Embryonic facial prominence (tissue), 1 donor: ENCODE data around the gene MS4A15.
A peak's percentile ranks its signal among the peaks of the same experiment; 100 is the strongest.
"Not testable (repeated sequence)": the region's sequence is repeated elsewhere in the genome, so short reads cannot be mapped to it uniquely, and the experiment has no call there.

Experiments used
- DNase-seq: peaks from one replicate; pipeline ENCODE4 v3.0.0-alpha.2; 2016; ENCODE audit errors: extremely low spot score

Gene MS4A15

DNA sequence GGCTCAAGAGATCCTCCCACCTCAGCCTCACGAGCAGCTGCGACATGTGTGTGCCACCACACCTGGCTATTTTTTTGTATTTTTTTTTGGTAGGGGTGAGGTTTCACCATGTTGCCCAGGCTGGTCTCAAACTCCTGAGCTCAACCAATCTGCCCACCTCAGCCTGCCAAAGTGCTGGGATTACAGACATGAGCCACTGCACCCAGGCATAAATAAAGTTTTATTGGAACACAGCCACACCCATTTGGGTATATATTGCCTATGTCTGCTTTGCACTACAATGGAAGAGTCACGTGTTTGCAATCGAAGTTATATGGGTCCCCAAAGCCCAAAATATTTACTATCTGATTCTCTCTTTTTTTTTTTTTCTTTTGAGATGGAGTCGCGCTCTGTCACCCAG lies 1.8 kb upstream of the MS4A15 start:
- DNase-seq, result no peak

DNA sequence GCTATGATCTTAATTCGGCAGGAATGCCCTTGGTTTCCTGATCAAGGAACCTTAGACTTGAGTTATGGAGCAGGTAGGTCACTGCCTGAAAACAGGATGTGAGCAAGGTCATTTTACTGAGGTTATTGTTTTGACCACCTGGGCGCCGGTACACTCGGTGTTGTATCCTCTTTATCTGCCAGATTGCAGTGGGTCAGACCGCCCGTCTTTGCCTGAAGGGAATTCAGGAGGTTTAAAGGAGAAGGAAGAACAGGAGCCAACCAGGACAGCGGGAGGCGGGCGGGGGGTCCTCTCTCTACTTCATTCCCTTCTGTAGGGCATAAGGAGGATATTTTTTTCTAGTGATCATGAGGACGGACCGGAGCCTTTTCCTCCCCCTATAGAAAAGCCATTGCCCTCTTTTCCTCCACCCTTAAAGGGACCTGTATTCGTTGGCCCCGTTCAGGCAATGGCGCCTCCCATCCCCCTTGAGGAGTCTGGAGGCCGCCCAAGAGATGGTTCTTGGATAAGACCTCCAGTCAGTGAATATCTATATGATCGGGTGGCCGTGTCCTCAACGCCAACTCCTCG lies 649 bp downstream of the MS4A15 start:
- DNase-seq, result no peak

DNA sequence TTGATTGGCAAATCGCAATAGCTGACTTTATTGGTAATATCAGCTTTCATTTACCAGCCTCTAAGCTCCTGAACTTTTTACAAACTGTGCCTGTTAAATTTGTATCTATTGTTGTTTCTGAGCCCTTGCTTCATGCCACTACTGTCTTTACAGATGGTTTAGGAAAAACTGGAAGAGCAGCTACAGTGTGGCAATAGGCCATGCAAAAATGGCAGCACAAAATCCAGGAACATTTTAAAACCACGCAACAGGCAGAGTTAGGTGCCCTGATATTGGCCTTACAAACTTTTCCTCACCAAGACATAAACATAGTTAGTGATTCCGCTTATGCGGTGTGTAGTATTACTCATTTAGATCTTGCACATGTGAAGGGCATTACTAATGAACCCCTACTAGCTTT lies 2.0 kb downstream of the MS4A15 start:
- DNase-seq, result not testable (repeated sequence)

DNA sequence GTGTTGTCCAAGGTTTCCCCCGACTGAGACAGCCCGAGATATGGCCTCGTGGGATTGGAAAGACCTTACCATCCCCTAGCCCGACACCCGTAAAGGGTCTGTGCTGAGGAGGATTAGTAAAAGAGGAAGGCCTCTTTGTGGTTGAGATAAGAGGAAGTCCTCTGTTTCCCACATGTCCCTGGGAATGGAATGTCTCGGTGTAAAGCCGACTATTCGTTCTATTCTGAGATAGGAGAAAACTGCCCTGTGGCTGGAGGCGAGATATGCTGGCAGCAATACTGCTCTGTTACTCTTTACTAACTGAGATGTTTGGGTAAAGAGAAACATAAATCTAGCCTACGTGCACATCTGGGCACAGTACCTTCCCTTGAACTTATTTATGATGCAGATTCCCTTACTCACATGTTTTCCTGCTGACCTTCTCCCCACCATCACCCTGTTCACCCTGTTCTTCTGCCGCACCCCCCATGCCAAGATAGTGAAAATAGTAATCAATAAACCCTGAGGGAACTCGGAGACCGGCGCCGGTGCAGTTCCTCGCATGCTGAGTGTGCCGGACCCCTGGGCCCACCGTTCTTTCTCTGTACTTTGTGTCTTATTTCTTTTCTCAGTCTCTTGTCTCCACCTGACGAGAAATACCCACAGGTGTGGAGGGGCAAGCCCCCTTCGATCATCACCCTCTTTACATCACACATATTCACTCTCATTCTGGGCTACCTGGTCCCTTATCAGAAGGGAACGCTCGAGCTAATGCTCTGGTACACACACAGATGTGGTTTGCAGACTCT lies 3.0 kb downstream of the MS4A15 start:
- not testable (repeated sequence) for DNase-seq

DNA sequence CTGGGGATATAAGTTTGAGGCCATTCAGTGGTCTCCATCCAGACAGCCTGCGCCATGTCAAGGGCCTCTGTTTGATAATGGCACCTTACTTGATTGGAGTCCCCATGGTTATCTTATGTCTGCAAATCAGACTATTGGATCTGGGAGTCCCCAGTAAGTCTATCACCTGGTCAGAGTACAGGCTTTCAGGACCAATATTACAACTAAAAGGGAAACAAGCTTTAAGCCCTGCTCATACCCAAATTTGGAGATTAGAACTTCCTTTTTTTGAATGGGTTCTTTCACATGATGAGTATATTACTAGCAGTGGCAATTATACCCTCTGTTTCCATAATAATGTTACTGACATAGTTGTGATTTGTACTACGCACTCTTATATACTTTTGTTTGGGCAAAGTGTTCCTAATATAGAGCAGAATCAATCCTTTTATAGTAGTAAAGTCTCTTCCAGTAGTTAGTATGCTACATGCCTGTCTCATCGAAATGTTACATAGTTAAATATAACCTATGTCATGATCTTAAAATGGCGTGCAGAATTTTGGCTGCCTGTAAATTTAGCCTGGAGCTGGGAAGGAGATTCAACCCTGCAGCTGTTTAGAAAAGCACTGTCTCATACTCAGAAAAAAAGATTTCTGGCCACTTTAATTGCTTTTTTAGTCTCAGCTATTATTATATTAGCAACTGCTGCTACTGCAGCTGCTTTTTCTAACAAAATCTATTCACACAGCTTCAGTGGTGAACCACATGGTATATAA lies 4.9 kb downstream of the MS4A15 start:
- DNase-seq, result no peak

DNA sequence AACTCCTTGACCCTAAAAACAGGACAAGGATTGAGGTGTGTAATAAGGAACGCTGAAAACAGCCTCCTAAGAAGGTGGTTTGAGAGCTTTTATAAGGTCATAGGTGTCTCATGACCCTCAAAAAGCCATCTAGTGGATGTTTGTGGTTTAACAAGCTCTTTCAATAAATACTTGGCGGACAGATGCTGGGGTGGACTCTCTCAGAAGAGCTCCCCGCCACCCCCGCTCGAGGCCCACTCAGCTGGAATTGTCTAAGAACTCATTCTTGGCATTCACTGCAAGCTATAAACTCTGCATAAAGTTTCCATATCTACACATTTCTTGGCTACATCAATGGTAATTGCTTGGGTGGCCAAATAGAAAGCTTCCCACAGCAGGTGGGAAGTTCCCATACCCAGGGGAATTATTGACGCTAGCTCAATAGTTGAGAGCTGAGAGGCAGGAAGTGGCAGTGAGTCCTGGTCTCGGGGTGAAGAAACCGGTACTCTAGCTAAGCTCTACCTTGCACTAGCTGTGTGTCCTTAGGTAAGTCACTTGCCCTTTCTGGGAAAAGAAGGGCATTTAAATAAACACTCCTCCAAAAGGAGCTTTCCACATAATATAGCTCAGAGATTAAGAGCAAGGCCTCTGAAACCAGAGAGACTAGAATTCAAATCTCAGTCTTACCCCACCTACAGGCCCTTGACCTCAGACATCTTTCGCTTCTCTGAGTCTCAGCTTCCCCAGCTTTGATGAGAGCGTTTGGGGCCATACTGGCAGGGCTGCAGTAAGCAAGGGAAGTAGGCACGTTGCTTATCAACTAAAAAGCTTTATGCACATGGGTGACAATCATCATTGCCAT lies 6.4 kb downstream of the MS4A15 start:
- DNase-seq, result no peak

DNA sequence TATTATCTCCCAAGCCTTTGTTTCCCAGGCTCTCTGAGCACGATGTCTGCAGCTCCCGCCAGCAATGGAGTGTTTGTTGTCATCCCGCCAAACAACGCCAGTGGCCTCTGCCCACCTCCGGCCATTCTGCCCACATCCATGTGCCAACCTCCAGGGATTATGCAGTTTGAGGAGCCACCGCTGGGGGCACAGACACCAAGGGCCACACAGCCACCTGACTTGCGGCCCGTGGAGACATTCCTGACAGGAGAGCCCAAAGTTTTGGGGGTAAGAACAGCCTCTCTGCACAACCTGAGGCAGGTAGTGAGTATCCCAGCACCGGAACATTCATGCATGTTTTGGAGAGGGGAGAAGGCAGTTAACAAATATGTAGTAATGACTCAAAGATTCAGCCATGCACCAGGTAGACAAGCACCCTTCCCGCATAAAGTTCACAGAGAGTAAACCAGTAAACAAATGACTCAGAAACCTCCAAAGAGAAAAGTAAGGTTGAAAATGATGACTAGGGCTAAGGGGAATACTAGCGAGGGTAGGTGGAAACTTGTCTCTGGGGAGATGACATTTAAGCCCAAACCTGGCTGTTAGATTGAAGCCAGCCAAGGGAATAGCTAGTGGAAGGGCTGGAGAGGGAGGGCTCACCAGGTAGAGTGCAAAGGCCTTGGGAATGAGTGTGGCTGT lies 7.2 kb downstream of the MS4A15 start:
- DNase-seq, result no peak

DNA sequence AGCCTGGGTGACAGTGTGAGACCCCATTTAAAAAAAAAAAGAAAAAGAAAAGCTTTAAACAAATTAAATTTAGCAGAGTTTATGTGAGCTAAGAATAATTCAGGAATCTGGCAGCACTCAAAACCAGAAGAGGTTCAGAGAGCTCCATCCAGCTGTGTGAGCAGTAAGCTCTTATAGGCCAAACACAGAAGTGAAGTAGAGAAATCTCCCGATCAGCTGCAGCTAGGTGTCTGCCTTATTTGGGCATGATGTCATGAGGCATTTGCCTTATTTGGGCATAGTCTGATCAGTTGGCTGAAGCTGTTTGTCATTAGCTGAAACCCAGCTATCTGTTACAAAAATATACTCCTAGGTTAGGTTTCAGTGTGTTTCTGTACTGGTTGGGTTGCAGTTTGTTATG lies 8.2 kb downstream of the MS4A15 start:
- DNase-seq, result no peak

DNA sequence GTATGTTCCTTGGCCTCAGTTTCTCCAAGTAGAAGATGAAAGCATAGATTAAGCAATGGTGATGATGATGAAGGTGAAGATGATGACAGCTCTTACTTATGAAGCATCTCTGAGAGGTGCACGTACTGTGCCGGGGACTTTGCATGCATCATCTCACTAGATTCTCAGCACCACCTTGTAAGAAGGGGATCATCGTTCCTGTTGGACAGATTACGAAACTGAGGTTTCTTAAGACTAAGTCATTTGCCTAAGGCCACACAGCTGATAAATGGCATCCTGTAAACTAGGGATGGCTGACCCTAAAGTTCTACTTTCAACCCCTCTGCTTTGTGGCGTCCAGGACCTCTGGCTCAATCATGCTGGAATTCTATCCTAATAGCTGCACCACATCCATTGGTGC lies 8.7 kb downstream of the MS4A15 start:
- DNase-seq, result no peak

DNA sequence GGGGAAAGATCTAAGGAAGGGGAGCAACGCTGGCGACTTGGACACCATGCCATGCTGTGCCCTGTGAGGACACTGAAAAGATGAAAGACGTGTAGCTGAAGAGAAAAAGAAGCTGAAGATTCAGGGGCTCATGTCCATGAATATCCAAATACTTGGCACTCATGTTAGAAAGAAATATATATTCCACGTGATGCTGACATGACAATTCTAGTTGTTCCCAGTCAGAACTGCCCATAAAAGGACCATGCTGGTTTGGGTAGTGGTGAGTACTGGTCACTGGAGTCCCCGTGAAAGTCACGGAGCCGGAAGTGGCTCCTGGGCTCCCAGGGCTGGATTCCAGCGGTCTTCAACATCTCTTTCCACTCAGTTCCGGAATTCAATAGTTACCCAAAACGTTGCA lies 9.9 kb downstream of the MS4A15 start:
- DNase-seq, result no peak

DNA sequence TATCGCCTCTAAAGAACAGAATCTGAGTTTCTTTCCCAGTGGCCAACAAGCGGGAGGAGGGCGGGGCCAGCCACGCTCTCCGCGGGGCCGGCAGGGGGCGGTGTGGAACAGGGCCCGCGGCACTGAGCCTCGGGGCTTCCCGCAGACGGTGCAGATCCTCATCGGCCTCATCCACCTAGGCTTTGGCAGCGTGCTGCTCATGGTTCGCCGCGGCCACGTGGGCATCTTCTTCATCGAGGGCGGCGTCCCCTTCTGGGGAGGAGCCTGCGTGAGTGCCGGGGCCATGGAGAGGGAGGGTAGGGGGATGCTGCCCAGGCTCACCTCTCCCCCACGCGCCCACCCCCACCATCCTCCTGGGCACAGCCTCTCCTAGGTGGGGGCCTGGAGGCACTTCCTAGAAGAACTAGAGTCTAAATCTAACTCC lies 10.7 kb downstream of the MS4A15 start:
- DNase-seq, result no peak

DNA sequence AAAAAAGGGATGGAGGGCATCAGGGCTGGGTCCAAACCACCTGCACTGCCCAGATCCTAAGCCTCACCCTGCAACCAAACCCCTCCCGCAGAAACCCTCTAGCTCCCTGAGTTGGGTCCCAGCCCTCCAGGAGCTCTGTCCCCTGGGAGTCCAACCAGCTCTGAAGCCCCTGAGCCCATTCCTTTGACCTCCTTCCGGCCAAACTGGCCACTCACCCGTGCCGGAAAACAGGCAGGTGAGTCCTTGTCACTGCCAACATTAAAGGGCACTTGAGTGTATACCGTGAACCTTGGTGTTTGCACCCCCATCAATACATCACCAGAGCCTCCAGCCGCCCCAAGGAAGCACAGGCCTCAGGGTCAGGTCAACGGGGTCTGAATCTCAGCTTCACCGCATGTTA lies 11.5 kb downstream of the MS4A15 start:
- no peak for DNase-seq

DNA sequence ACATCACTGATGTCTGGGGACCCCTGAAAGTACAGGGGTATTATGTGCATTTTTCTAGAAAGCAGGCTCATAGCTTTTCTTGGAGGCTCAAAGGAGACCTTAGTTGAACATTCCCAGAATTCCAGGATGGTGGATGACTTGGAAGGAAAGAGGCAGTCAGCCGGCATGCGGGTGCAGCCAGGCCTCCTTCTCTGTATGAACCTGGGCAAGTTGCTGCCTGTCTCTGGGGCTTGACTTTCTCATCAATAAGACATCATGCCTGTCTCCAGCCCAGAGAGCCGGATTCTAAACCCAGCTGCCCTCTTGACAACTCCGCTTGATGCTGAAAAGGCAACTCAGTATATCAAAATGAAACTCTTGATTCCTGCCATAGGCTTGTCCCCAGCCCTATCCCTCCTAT lies 12.6 kb downstream of the MS4A15 start:
- DNase-seq, result no peak

DNA sequence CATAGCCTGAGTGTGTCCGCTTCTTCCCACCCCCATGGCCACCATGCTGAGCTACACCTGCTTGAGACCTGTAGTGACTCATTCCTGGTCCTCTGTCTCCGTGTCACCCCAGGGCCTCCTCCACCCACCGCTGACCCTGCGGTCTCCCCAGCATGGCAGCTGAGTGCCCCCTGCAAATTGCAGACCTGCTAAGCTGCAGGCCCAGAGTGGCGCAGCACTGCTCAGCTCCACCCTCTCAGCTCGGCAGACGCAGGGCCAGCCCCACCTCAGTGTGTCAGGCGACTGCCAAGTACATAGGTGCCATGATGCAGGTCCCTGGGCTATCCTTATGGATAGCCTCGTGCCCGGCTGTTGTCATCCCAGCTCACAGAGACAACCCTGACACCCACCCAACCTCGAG lies 13.1 kb downstream of the MS4A15 start:
- DNase-seq, result no peak

DNA sequence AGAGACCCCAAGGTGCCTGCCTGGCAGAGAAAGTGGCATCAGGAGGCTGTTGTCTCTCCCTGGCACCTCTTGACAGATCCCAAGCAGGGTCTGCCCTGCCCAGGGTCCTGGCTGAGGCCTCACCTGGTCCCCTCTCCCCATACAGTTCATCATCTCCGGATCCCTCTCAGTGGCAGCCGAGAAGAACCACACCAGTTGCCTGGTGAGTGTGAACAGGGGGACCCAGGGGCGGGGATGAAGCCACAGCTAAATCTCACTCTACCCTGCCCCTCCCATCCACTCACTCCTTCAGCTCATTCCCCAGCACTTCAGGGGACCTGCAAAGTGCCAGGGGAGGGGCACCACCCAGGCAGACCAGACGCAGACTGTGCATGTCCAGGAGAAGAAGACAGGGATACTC lies 14.5 kb downstream of the MS4A15 start:
- no peak for DNase-seq

DNA sequence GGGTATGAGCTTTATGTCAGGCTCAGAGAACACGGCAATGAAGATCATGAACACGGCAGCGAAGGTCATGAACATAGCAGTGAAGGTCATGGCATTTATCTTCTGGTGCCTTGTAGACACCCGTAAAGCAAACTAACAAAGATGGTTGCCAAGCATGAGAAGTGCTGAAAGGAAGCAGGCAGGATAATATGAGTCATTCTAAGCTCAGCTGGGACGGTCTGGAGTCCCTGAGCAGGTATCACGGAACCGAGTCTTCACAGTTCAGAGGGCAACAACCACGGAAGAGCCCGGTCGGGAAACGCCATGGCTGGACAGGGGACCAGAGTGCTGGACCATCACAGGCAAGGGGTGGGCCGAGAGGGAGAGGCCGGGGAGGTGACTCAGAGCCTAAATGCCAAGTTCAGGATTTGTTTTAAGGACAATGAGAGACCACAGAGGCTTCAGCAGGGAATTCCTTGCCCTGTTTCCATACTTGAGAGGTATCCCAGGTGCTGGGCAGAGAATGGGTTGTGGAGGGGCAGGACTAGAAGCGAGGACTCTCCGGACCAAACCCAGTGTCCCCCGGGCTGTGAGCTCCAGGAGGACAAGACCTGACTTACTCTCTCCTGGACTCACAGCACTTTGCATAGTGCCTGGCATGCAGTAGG lies 15.3 kb downstream of the MS4A15 start:
- DNase-seq, result no peak

DNA sequence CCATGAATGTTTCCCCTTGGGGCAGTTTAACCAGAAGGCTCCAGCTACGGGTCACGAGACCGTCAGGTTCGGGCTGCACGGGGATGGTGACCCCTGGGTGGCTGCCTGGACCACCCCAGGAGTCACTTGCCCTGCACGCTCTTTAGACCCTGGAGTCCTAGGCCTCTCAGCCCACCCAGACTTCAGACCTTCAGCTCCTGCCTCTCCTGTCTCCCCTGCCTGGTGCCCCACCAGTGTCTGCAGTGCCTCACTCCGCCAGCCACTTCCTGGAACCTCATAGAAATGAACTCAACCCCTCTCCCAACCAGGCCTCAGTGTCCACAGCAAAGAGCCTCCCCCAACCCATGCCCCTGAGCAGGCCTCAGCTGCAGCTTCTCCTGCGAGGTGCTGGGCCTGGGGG lies 16.0 kb downstream of the MS4A15 start:
- no peak for DNase-seq

DNA sequence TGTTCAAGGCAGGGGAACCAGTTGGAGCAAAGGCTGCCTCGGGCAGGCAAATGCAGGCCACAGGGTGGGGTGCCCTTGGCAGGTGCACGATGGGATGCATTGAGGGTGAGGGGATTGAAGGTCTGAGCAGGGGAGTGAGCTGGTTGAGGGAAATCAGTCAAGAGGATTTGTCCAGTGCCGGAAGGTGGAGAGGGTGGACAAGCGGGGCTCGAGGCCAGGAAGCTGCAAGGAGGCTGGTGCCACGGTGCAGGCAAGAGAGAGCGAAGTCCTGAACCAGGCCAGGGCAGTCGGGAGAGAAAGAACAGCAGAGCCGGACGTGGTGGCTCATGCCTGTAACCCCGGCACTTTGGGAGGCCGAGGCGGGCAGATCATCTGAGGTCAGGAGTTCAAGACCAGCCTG lies 18.1 kb downstream of the MS4A15 start:
- DNase-seq, result no peak

DNA sequence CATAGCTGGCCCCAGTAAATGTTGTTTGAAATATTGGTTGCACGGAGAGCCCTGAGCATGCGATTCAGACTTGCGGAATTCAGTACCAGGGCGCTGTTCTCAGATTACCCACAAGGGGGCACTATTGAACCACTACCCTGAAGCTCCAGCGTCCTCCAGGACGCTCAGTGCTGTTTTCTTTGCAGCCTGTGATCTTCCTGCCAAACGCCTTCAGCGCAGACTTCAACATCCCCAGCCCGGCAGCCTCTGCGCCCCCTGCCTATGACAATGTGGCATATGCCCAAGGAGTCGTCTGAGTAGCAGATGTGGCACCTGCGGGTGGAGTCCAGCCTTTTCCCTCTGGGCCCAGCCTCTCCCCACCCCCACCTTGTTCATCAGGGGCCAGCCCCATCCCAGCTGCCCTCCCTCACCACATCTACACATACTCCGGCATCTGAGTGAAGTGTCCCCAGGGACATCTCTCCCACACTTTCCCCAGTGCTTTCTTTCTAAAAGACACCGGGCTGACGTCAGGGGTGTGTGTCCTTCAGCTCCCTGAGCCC lies 18.8 kb downstream of the MS4A15 start:
- DNase-seq, result peak; percentile 82

DNA sequence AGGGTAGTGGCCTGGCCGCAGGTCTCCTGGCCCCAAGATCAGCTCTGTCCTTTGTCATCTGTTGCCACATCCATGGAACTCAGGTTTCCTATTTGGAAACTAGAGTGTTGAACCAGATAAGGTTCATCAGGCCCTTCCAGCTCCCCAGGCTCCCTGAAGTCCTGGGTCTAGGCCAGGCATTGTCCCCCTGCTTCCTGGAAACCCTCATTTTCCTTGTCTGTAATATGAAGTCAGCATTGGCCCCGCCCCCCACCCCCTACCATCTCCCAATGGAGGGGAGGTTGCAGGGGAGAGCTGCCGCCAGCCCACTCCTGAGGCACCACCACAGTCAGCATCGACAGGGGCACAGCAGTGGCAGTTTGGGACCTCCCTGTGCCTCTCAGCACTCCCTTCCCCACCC lies 19.5 kb downstream of the MS4A15 start:
- no peak for DNase-seq

DNA sequence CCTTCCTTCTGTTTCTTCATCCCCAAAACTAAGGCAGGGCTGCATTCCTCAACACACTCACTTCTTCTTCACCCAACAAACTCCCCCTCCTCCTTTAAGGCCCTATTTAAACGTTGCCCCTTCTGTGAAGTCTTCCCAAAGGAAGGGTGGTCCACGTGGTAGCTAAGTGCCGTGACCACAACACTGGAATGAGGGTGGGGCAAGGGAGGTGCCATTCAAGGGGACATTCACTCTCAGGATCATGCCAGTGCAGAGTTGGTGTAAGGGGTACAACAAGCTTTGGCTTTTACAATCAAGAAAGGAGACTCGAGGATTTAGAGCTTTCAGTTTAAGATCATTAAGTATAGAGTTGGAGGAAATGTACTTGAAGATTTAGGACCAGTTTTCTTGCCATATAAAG lies 20.4 kb downstream of the MS4A15 start:
- DNase-seq, result no peak
